Neutrophil (primary cell): Measurements from ENCODE around the gene ASPHD2.

ENCODE experiments used
- H3K27ac ChIP-seq: fragments of 200-600 bp; sonication (generic); 2 replicates; pipeline ENCODE4 v1.5.1; 2016; ENCODE audit warnings: mild to moderate bottlenecking, moderate library complexity
- H3K27me3 ChIP-seq: fragments of 200-600 bp; sonication (generic); 2 replicates; pipeline ENCODE4 v1.6.0; 2016; ENCODE audit warnings: mild to moderate bottlenecking
- H3K36me3 ChIP-seq: fragments of 200-600 bp; sonication (generic); 2 replicates; pipeline ENCODE4 v1.5.1; 2017
- H3K4me1 ChIP-seq, 2 experiments: fragments of 200-600 bp in 1 of 2; sonication (generic) in 1 of 2; 1 replicate in 1 of 2; 2 replicates in 1 of 2; pipeline versions ENCODE4 v1.5.1 to v1.6.1; 2013 to 2016; ENCODE audit warnings: low read depth in 1 of 2, low read length in 1 of 2, mild to moderate bottlenecking in 1 of 2, moderate library complexity in 1 of 2; ENCODE audit not compliant: control insufficient read depth in 1 of 2, insufficient read depth in 1 of 2
- H3K4me3 ChIP-seq, 2 experiments: fragments of 200-600 bp in 1 of 2; sonication (generic) in 1 of 2; 1 replicate in 1 of 2; 2 replicates in 1 of 2; pipeline ENCODE4 v1.5.1; 2013 to 2016; ENCODE audit warnings: low read depth in 1 of 2, low read length in 1 of 2, mild to moderate bottlenecking in 1 of 2, moderate library complexity in 1 of 2
- H3K9me3 ChIP-seq: fragments of 200-600 bp; sonication (generic); 2 replicates; pipeline ENCODE4 v1.5.1; 2016
- TF ChIP-seq, protein P1 (sequence below): fragments of 200-600 bp; sonication (generic); IDR thresholded peaks from 2 replicates; pipeline ENCODE4 v1.5.1; 2016; ENCODE audit warnings: antibody characterized with exemption

Gene ASPHD2

GRCh38 chr22:26457661-26458272, 28.7 kb downstream of the ASPHD2 start:
- H3K36me3 ChIP-seq = peaks cover 40% of the 10 kb centered on the region

GRCh38 chr22:26460202-26460601, 31.1 kb downstream of the ASPHD2 start:
- H3K27me3 ChIP-seq = no peaks in the 10 kb centered on the region
- H3K9me3 ChIP-seq = no peaks in the 10 kb centered on the region
- H3K36me3 ChIP-seq = peaks cover 36% of the 10 kb centered on the region
- H3K4me1 ChIP-seq = peaks cover 8 to 11% of the 10 kb centered on the region in 2 experiments
- no peak overlapping the region for H3K4me3 ChIP-seq
- H3K27ac ChIP-seq = no peak overlapping the region
- TF ChIP-seq, protein P1, sequence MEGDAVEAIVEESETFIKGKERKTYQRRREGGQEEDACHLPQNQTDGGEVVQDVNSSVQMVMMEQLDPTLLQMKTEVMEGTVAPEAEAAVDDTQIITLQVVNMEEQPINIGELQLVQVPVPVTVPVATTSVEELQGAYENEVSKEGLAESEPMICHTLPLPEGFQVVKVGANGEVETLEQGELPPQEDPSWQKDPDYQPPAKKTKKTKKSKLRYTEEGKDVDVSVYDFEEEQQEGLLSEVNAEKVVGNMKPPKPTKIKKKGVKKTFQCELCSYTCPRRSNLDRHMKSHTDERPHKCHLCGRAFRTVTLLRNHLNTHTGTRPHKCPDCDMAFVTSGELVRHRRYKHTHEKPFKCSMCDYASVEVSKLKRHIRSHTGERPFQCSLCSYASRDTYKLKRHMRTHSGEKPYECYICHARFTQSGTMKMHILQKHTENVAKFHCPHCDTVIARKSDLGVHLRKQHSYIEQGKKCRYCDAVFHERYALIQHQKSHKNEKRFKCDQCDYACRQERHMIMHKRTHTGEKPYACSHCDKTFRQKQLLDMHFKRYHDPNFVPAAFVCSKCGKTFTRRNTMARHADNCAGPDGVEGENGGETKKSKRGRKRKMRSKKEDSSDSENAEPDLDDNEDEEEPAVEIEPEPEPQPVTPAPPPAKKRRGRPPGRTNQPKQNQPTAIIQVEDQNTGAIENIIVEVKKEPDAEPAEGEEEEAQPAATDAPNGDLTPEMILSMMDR = no peak

More at GRCh38 chr22:26457661-26458272, 28.7 kb downstream of the ASPHD2 start:
- TF ChIP-seq, protein P1 = no peak
- H3K9me3 ChIP-seq = no peaks in the 10 kb centered on the region
- H3K4me1 ChIP-seq = no peaks in the 10 kb centered on the region
- H3K27me3 ChIP-seq = no peaks in the 10 kb centered on the region
- H3K27ac ChIP-seq = no peak overlapping the region
- no peak overlapping the region for H3K4me3 ChIP-seq

DNA sequence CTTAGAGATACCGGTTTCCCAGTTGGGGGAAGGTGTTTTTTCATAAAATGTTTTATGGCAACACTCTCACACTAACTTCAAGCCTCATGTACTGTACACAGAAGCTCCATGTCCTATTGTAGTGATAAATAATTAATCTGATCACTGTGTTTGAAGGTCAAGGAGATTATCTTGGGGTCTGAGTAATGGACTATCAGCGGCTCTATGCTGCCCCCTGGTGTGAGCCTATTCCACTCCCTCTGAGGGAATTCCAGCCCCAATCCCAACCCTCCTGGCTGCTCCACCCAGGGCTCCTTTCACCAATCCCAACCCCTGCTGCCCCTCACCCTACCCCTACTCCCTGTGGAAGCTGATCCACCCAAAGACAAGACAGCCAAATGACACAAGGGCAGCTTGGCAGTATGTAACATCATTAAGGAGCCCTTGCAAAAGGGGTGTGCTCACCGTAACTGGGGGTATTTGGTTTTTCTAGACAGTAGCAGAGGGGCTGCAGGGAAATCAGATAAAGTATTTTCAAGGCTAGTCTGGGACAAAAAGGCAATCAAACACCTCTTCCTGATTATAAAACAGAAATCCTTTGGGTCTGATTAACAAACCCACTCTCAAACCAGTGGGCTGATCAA, 32.2 kb downstream of the ASPHD2 start:
- Histone ChIP-seq H3K4me3 (no peak overlapping the region), H3K27me3 (no peaks in the 10 kb centered on the region), H3K9me3 (no peaks in the 10 kb centered on the region), H3K27ac (no peak overlapping the region), H3K4me1 (peaks cover 8 to 11% of the 10 kb centered on the region in 2 experiments), H3K36me3 (peaks cover 40% of the 10 kb centered on the region)
- TF ChIP-seq, protein P1 = peak; percentile 51

DNA sequence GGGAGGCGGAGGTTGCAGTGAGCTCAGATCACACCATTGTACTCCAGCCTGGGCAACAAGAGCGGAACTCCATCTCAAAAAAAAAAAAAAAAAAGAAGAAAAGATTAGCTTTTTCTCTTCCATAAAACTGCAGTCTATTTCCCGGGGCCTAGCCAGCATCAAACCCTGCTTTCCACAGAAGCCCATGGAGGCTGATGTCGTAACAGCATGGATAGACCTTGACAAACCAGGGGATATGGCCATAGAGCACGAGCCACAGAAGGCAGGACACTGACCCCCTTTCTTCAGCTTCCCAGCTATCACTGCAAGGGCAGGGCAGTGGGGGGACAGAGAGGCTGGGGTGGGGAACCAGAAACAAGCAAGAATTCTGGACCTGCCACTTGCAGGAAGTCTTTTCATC, 33.0 kb downstream of the ASPHD2 start:
- H3K9me3 ChIP-seq = no peaks in the 10 kb centered on the region
- no peaks in the 10 kb centered on the region for H3K27me3 ChIP-seq
- H3K4me3 ChIP-seq = no peak overlapping the region
- peaks cover 44% of the 10 kb centered on the region for H3K36me3 ChIP-seq
- no peak overlapping the region for H3K27ac ChIP-seq
- TF ChIP-seq, protein P1 = no peak
- peaks cover 8 to 11% of the 10 kb centered on the region in 2 experiments for H3K4me1 ChIP-seq

GRCh38 chr22:26462641-26463040, 33.6 kb downstream of the ASPHD2 start:
- Histone ChIP-seq H3K4me3 (no peak overlapping the region), H3K27ac (no peak overlapping the region), H3K36me3 (peaks cover 39% of the 10 kb centered on the region), H3K4me1 (peaks cover 8 to 11% of the 10 kb centered on the region in 2 experiments), H3K27me3 (no peaks in the 10 kb centered on the region), H3K9me3 (no peaks in the 10 kb centered on the region)
- TF ChIP-seq, protein P1 = no peak
